A549 (cell line): ENCODE measurements around the gene UXS1. TPM values are rescaled to one million over a fixed set of nuclear protein-coding genes. Genes with fewer than 3 reads are reported as not detected.

Source experiments
- ATAC-seq, 2 experiments: fragments of 200-7000 bp in 1 of 2; fragments of >200 bp in 1 of 2; cut with Nextera tagmentation in 1 of 2; cut with Tn5 transposase in 1 of 2; 3 replicates each; pipeline versions ENCODE4 v1.8.0 to v1.9.1; 2018 to 2020; ENCODE audit warnings: mild to moderate bottlenecking in 1 of 2, moderate library complexity in 1 of 2
- CTCF ChIA-PET: fragments of 300-600 bp; sonication (Branson Sonifier 250); formaldehyde crosslinking; extraction: SDS; loops from one replicate; lab custom pipeline; 2021; ENCODE audit warnings: antibody characterized with exemption, inconsistent platforms; lab: Yijun Ruan, JAX
- POLR2A ChIA-PET: fragments of 350-600 bp; formaldehyde crosslinking; extraction: SDS; loops from one replicate; lab custom pipeline; 2021; ENCODE audit warnings: antibody characterized with exemption, inconsistent platforms; lab: Yijun Ruan, JAX
- DNase-seq, 2 experiments: peaks; one replicate each; pipeline versions ENCODE4 v3.0.0 to v3.0.0-alpha.2; 2011 to 2016; ENCODE audit warnings: low read depth in 1 of 2, low spot score in 1 of 2
- FAIRE-seq: peaks from 2 replicates; lab custom pipeline; 2011; peaks lifted over from hg19 to GRCh38; lab: Jason Lieb, UNC
- H3K27ac ChIP-seq, 2 experiments: fragments of >200 bp; sonication (Bioruptor Twin); formaldehyde crosslinking; 3 replicates each; pipeline ENCODE4 v1.5.1; 2016 to 2017
- H3K4me1 ChIP-seq: fragments of >200 bp; sonication (Bioruptor Twin); formaldehyde crosslinking; 3 replicates; pipeline ENCODE4 v1.6.1; 2016
- H3K4me2 ChIP-seq: fragments of >200 bp; sonication (Bioruptor Twin); formaldehyde crosslinking; 3 replicates; pipeline ENCODE4 v1.6.1; 2016
- H3K4me3 ChIP-seq: fragments of >200 bp; sonication (Bioruptor Twin); formaldehyde crosslinking; 3 replicates; pipeline ENCODE4 v1.5.1; 2016
- H3K9me3 ChIP-seq: fragments of >200 bp; sonication (Bioruptor Twin); formaldehyde crosslinking; 3 replicates; pipeline ENCODE4 v1.6.1; 2016
- BHLHE40 ChIP-seq: IDR thresholded peaks from 2 replicates; pipeline ENCODE4 v1.6.1; 2012; ENCODE audit warnings: low read depth, low read length, inconsistent platforms
- CBX2 ChIP-seq: fragments of 200-600 bp; sonication (generic); IDR thresholded peaks from 2 replicates; pipeline ENCODE4 v1.6.1; 2016; ENCODE audit warnings: low read depth, mild to moderate bottlenecking, borderline replicate concordance
- CEBPB ChIP-seq, 2 experiments: fragments of >200 bp in 1 of 2; sonication (Bioruptor Twin) in 1 of 2; formaldehyde crosslinking in 1 of 2; IDR thresholded peaks; 2 replicates each; pipeline ENCODE4 v1.6.1; 2012 to 2016
- CHD2 ChIP-seq: fragments of 150-350 bp; IDR thresholded peaks from 2 replicates; pipeline ENCODE4 v1.6.1; 2014; ENCODE audit warnings: low read length; ENCODE audit not compliant: partially characterized antibody
- EHF ChIP-seq: fragments of 250-450 bp; sonication (Bioruptor Pico); IDR thresholded peaks from 2 replicates; pipeline ENCODE4 v1.5.0; 2020; ENCODE audit warnings: mild to moderate bottlenecking
- EHMT2 ChIP-seq: fragments of 200-600 bp; sonication (generic); IDR thresholded peaks from 2 replicates; pipeline ENCODE4 v1.6.1; 2016; ENCODE audit warnings: antibody characterized with exemption, low read depth, mild to moderate bottlenecking, moderate library complexity
- EP300 ChIP-seq, 2 experiments: fragments of >200 bp; sonication (Bioruptor Twin); formaldehyde crosslinking; IDR thresholded peaks; 2 replicates in 1 of 2; 3 replicates in 1 of 2; pipeline ENCODE4 v1.6.1; 2016 to 2017
- ESRRA ChIP-seq: fragments of 150-350 bp; IDR thresholded peaks from 2 replicates; pipeline ENCODE4 v1.6.1; 2014; ENCODE audit warnings: mild to moderate bottlenecking, low read length, borderline replicate concordance
- FOSB ChIP-seq: fragments of 250-450 bp; sonication (Bioruptor Pico); IDR thresholded peaks from 2 replicates; pipeline ENCODE4 v1.5.0; 2020; ENCODE audit warnings: mild to moderate bottlenecking, moderate library complexity
- FOXS1 ChIP-seq: fragments of 250-450 bp; sonication (Bioruptor Pico); IDR thresholded peaks from 2 replicates; pipeline ENCODE4 v1.5.0; 2020; ENCODE audit warnings: mild to moderate bottlenecking, moderate library complexity
- HOXB13 ChIP-seq: fragments of 250-450 bp; sonication (Bioruptor Pico); IDR thresholded peaks from 2 replicates; pipeline ENCODE4 v1.5.0; 2020; ENCODE audit warnings: low read depth, mild to moderate bottlenecking, moderate library complexity
- JUNB ChIP-seq: fragments of >200 bp; sonication (Bioruptor Twin); formaldehyde crosslinking; IDR thresholded peaks from 2 replicates; pipeline ENCODE4 v1.6.1; 2016
- KDM1A ChIP-seq: fragments of 200-600 bp; sonication (generic); IDR thresholded peaks from 2 replicates; pipeline ENCODE4 v1.6.1; 2016; ENCODE audit warnings: low read depth, mild to moderate bottlenecking
- MAFK ChIP-seq: fragments of 450-650 bp; IDR thresholded peaks from 2 replicates; pipeline ENCODE4 v1.6.1; 2014; ENCODE audit not compliant: partially characterized antibody
- MAZ ChIP-seq: fragments of 150-350 bp; IDR thresholded peaks from 2 replicates; pipeline ENCODE4 v1.6.1; 2014; ENCODE audit warnings: antibody characterized with exemption, low read depth, low read length, borderline replicate concordance
- MYC ChIP-seq: IDR thresholded peaks from 2 replicates; pipeline ENCODE4 v1.6.1; 2012; ENCODE audit warnings: mild to moderate bottlenecking, inconsistent platforms, low read length, improper control_type of control experiment, borderline replicate concordance
- NPAS2 ChIP-seq: fragments of 250-450 bp; sonication (Bioruptor Pico); IDR thresholded peaks from 2 replicates; pipeline ENCODE4 v1.8.0; 2022; ENCODE audit warnings: mild to moderate bottlenecking, moderate library complexity, borderline replicate concordance
- NR3C1 ChIP-seq: fragments of >200 bp; sonication (Bioruptor Twin); formaldehyde crosslinking; IDR thresholded peaks from 3 replicates; pipeline ENCODE4 v1.6.1; 2017
- POLR2AphosphoS2 ChIP-seq: conservative IDR thresholded peaks from 2 replicates; pipeline ENCODE4 v1.6.1; 2012; ENCODE audit warnings: low read length, improper control_type of control experiment, inconsistent platforms
- RCOR1 ChIP-seq: fragments of 150-350 bp; IDR thresholded peaks from 2 replicates; pipeline ENCODE4 v1.6.1; 2014; ENCODE audit warnings: antibody characterized with exemption, low read length, low read depth
- SREBF2 ChIP-seq: fragments of 450-650 bp; IDR thresholded peaks from 2 replicates; pipeline ENCODE4 v1.6.1; 2014; ENCODE audit warnings: mild to moderate bottlenecking, moderate library complexity
- TFCP2L1 ChIP-seq: fragments of 250-450 bp; sonication (Bioruptor Pico); IDR thresholded peaks from 2 replicates; pipeline ENCODE4 v1.5.0; 2021; ENCODE audit warnings: mild to moderate bottlenecking
- TP53 ChIP-seq: fragments of 250-450 bp; sonication (Bioruptor Pico); IDR thresholded peaks from 2 replicates; pipeline ENCODE4 v1.5.0; 2021; ENCODE audit warnings: mild to moderate bottlenecking, moderate library complexity
- ZFP36 ChIP-seq: fragments of 450-650 bp; IDR thresholded peaks from 2 replicates; pipeline ENCODE4 v1.6.1; 2014; ENCODE audit warnings: borderline replicate concordance; ENCODE audit not compliant: partially characterized antibody
- ZNF302 ChIP-seq: fragments of 250-450 bp; sonication (Bioruptor Pico); IDR thresholded peaks from 2 replicates; pipeline ENCODE4 v1.9.0; 2021; ENCODE audit warnings: inconsistent platforms, mild to moderate bottlenecking, moderate library complexity
- ZSCAN20 ChIP-seq: fragments of 250-450 bp; sonication (Bioruptor Pico); IDR thresholded peaks from 2 replicates; pipeline ENCODE4 v1.8.0; 2022; ENCODE audit warnings: mild to moderate bottlenecking, moderate library complexity
- WGBS: methylation state at CpG from one replicate; pipeline ENCODE4 v1.1.6; 2017; ENCODE audit errors: missing lambda C conversion rate; 5-methylcytosine and 5-hydroxymethylcytosine counted together
- polyA plus RNA-seq, 4 experiments: library from polyadenylated mRNA; depleted of rRNA in 3 of 4; stranded (reverse); fragments of >200 nt; fragmentation: RNase III in 1 of 4; extraction: RNeasy Plus Mini Kit Qiagen cat#74134 plus additional on column Dnase treatment in 1 of 4; gene quantifications; 2 replicates in 3 of 4; 3 replicates in 1 of 4; pipeline ENCODE4 v1.2.3, GENCODE V29; 2011 to 2017

Gene UXS1
- polyA plus RNA-seq, 2 of the 4 experiments (the other 2 are of a cell fraction): 50.5 to 53.2 TPM

DNA sequence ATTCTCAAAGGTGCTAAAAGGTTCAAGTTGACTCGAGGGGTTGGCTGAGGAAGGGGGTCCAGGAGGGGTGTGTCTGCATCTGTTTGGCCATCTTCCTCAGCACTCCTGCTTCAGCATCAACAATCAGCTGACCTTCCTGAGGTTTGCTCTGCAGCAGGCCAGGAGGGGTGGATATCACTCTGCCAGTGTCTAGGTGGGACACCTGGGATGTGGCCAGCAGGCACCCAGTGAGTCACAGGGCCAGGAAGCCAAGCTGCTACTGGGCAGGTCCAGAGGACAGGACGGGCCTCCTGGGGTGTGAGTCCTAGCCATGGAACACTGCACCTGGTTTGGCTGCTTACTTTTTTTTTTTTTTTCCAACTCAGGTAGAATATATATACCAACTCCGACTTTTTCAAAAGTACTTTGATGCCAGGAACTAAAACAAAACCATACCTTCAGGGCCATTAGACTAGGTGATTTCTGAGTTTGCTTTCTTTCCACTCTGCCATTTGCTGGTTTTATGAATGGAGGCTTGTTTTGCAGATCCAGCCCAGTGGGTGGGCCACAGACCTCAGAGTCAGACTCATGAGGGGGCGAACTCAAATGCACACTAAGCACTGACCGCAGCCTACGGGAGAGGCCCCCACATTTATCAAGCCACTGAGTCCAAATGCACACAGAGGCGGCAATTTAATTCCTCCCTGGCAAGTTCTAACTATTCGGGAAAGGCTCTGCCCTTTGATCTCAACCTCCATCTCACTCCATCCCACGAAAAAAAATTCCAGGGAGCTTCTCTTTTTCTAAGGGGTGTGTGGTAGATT lies 76.0 kb downstream of the UXS1 start:
- 83% methylated on average over 9 of the region's 9 CpGs for WGBS
- ATAC-seq (no peak), FAIRE-seq (no peak), DNase-seq (no peak)
- H3K27ac ChIP-seq: no peak overlapping the region
- ChIA-PET POLR2A (no interaction called here), CTCF (interaction anchor here (0.6 to 1.0 kb wide), 3 partner anchors 9 to 416 kb away, joined by 3 read pairs; no protein-coding TSS in a partner anchor)
- H3K4me1 ChIP-seq: peaks cover 21% of the 10 kb centered on the region
- TF ChIP-seq KDM1A: no peak
- TF ChIP-seq MYC: no peak
- no peak for TF ChIP-seq JUNB
- no peak overlapping the region for H3K4me3 ChIP-seq
- no peaks in the 10 kb centered on the region for H3K9me3 ChIP-seq
- H3K4me2 ChIP-seq: no peak overlapping the region

DNA sequence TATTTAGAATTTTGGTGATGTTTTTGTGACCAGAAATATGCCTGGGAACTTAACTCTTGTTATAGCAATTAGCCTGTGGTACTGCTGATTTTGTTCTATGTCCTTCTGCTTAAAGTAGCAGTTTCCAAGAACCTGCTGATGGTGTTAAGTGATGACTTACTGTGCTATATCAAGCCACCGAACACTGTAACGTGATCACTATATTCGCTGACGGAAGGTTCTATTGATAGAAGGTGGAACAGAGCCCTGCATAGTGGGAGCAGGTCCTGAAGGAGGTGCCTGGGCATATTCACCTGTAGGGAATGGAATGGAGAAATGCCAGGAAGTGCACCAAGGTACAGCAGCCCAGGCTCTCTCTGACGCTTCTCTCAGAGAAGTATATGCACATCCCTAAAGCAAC lies 76.8 kb downstream of the UXS1 start:
- ChIA-PET POLR2A (no interaction called here), CTCF (interaction anchor here (0.6 kb wide), 1 partner anchor 415 kb away, joined by 3 read pairs; no protein-coding TSS in a partner anchor)
- no peak for DNase-seq
- H3K4me1 ChIP-seq: peaks cover 22% of the 10 kb centered on the region
- no peak overlapping the region for H3K4me2 ChIP-seq
- no peak overlapping the region for H3K27ac ChIP-seq
- no peak overlapping the region for H3K4me3 ChIP-seq
- no peaks in the 10 kb centered on the region for H3K9me3 ChIP-seq
- TF ChIP-seq ZNF302 (no peak), CEBPB (IDR thresholded peaks at IDR 0.05) (no peak), TFCP2L1 (no peak)
- no peak for FAIRE-seq
- 91% methylated on average over 5 of the region's 5 CpGs for WGBS
- no peak for ATAC-seq

DNA sequence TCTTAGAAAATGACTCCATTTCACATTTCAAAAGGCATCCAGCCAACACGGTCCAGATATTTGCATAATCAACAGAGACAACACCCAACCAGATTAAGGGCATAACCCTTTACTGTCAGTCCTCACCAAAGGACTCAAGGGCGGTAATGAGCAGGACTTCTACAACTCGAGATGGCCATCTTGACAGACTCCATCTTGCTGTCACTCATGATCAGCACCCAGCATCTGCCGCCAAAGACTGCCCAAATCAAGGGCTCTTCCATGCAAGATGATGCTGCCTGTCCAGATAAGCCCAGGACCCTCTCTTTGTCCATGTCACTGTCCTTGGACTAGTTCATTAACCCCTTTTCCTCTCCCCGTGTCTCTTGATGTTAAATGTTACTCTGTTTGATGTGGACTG lies 77.9 kb downstream of the UXS1 start:
- Histone ChIP-seq H3K27ac (peak overlapping the region in 1 of 2 experiments; percentile 78; a peak in 2 of 6 replicates), H3K9me3 (no peaks in the 10 kb centered on the region)
- CTCF ChIA-PET: interaction anchor here (1.5 to 2.2 kb wide), 2 partner anchors 8 to 12 kb away, joined by 3 to 8 read pairs; no protein-coding TSS in a partner anchor

DNA sequence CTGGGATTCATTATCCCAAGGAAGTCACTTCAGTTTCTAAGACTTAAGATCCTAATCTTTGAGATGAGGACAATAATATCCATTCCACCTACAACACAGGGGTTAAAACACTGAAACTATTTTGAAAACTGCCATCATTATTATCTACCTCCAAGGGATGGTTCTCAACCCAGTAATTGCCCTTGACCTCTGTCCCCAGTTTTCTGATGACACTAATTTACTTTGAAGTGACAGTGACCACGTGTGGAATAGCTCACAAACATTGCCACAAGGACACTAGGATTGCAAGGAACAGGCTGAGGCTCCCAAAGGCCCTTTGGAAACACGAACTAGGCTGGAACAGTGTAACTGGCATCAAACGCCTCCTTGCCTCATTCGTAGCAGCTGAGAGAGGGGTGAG lies 78.4 kb downstream of the UXS1 start:
- H3K4me1 ChIP-seq: peaks cover 22% of the 10 kb centered on the region
- no peak for DNase-seq
- ChIA-PET POLR2A (interaction anchor here (0.5 kb wide), 1 partner anchor 388 kb away, joined by 5 read pairs; no protein-coding TSS in a partner anchor), CTCF (interaction anchor here (1.1 to 2.2 kb wide), 3 partner anchors 9 to 11 kb away, joined by 3 to 8 read pairs (median 3); no protein-coding TSS in a partner anchor)
- no peak overlapping the region for H3K4me3 ChIP-seq
- no peaks in the 10 kb centered on the region for H3K9me3 ChIP-seq
- ATAC-seq: no peak
- H3K4me2 ChIP-seq: peak overlapping the region; percentile 23; the same call in 2 of the 3 replicates
- FAIRE-seq: no peak
- TF ChIP-seq MAFK (no peak), ZNF302 (no peak), NPAS2 (CRISPR knock-in tag) (no peak), TFCP2L1 (no peak), CEBPB (IDR thresholded peaks at IDR 0.05) (no peak), TP53 (CRISPR knock-in tag) (no peak), EHF (CRISPR knock-in tag) (no peak), FOXS1 (no peak), POLR2AphosphoS2 (no peak), HOXB13 (CRISPR knock-in tag) (no peak), NR3C1 (no peak), FOSB (CRISPR knock-in tag) (no peak), ZFP36 (no peak), SREBF2 (no peak), CBX2 (no peak), ZSCAN20 (no peak)
- 87% methylated on average over 4 of the region's 4 CpGs for WGBS
- H3K27ac ChIP-seq: peak overlapping the region in 1 of 2 experiments; percentile 78; a peak in 3 of 6 replicates

More for the DNA sequence above, 77.9 kb downstream of the UXS1 start:
- Histone ChIP-seq H3K4me2 (no peak overlapping the region), H3K4me3 (no peak overlapping the region)
- 92% methylated on average over 5 of the region's 5 CpGs for WGBS
- no peak for ATAC-seq
- POLR2A ChIA-PET: interaction anchor here (0.5 kb wide), 1 partner anchor 389 kb away, joined by 5 read pairs; no protein-coding TSS in a partner anchor
- DNase-seq: no peak
- FAIRE-seq: no peak
- no peak for TF ChIP-seq CHD2
- TF ChIP-seq FOSB (CRISPR knock-in tag): no peak
- no peak for TF ChIP-seq SREBF2
- TF ChIP-seq RCOR1: no peak
- no peak for TF ChIP-seq MAFK
- no peak for TF ChIP-seq JUNB
- TF ChIP-seq ZNF302: no peak
- TF ChIP-seq TP53 (CRISPR knock-in tag): no peak
- no peak for TF ChIP-seq EHMT2
- no peak for TF ChIP-seq POLR2AphosphoS2
- TF ChIP-seq TFCP2L1: no peak
- no peak for TF ChIP-seq ESRRA
- no peak for TF ChIP-seq BHLHE40
- no peak for TF ChIP-seq EHF (CRISPR knock-in tag)
- TF ChIP-seq EP300 (IDR thresholded peaks at IDR 0.05): no peak
- no peak for TF ChIP-seq CEBPB (IDR thresholded peaks at IDR 0.05)
- TF ChIP-seq MAZ: no peak
- TF ChIP-seq, all 56 proteins: peak for 0
- H3K4me1 ChIP-seq: peaks cover 22% of the 10 kb centered on the region
